HEK293 (cell line): ENCODE measurements around the gene LY6G5C.

ENCODE experiments used
- AEBP2 ChIP-seq: fragments of 450-650 bp; formaldehyde crosslinking; IDR thresholded peaks from 2 replicates; pipeline ENCODE4 v1.5.1; 2016; ENCODE audit warnings: missing biosample characterization, missing genetic modification characterization, borderline replicate concordance
- RBAK ChIP-seq: fragments of 450-650 bp; formaldehyde crosslinking; IDR thresholded peaks from 2 replicates; pipeline ENCODE4 v1.5.1; 2016; ENCODE audit warnings: missing biosample characterization, missing genetic modification characterization
- SP2 ChIP-seq: fragments of 450-650 bp; formaldehyde crosslinking; IDR thresholded peaks from 2 replicates; pipeline ENCODE4 v1.5.1; 2016; ENCODE audit warnings: missing biosample characterization, missing genetic modification characterization
- TSHZ1 ChIP-seq: fragments of 450-650 bp; formaldehyde crosslinking; IDR thresholded peaks from 2 replicates; pipeline ENCODE4 v1.5.1; 2016; ENCODE audit warnings: missing biosample characterization, missing genetic modification characterization, borderline replicate concordance
- YY2 ChIP-seq: fragments of 450-650 bp; formaldehyde crosslinking; IDR thresholded peaks from 2 replicates; pipeline ENCODE4 v1.5.1; 2016; ENCODE audit warnings: missing biosample characterization, missing genetic modification characterization
- ZFHX2 ChIP-seq: fragments of 450-650 bp; formaldehyde crosslinking; conservative IDR thresholded peaks from 2 replicates; pipeline ENCODE4 v1.5.1; 2016; ENCODE audit warnings: missing biosample characterization, missing genetic modification characterization
- ZFP69B ChIP-seq: fragments of 450-650 bp; formaldehyde crosslinking; IDR thresholded peaks from 2 replicates; pipeline ENCODE4 v1.5.1; 2016; ENCODE audit warnings: missing biosample characterization, missing genetic modification characterization
- ZNF132 ChIP-seq: fragments of 450-650 bp; formaldehyde crosslinking; IDR thresholded peaks from 2 replicates; pipeline ENCODE4 v1.5.1; 2017; ENCODE audit warnings: missing biosample characterization, missing genetic modification characterization, borderline replicate concordance
- ZNF391 ChIP-seq: fragments of 450-650 bp; formaldehyde crosslinking; IDR thresholded peaks from 2 replicates; pipeline ENCODE4 v1.5.1; 2016; ENCODE audit warnings: low read depth, missing biosample characterization, missing genetic modification characterization, borderline replicate concordance
- ZNF501 ChIP-seq: fragments of 450-650 bp; formaldehyde crosslinking; IDR thresholded peaks from 2 replicates; pipeline ENCODE4 v1.5.1; 2016; ENCODE audit warnings: missing biosample characterization, missing genetic modification characterization
- ZNF513 ChIP-seq: fragments of 450-650 bp; IDR thresholded peaks from 2 replicates; pipeline ENCODE4 v1.5.1; 2018; ENCODE audit warnings: missing biosample characterization, missing genetic modification characterization
- ZNF571 ChIP-seq: fragments of 450-650 bp; formaldehyde crosslinking; IDR thresholded peaks from 2 replicates; pipeline ENCODE4 v1.5.0; 2017; ENCODE audit warnings: missing biosample characterization, missing genetic modification characterization
- ZNF629 ChIP-seq: fragments of 450-650 bp; formaldehyde crosslinking; IDR thresholded peaks from 2 replicates; pipeline ENCODE4 v1.5.1; 2017; ENCODE audit warnings: missing biosample characterization, missing genetic modification characterization
- ZNF843 ChIP-seq: fragments of 450-650 bp; formaldehyde crosslinking; IDR thresholded peaks from 2 replicates; pipeline ENCODE4 v1.5.1; 2016; ENCODE audit warnings: missing biosample characterization, missing genetic modification characterization
- ZSCAN18 ChIP-seq: fragments of 450-650 bp; formaldehyde crosslinking; IDR thresholded peaks from 2 replicates; pipeline ENCODE4 v1.5.1; 2016; ENCODE audit warnings: missing biosample characterization, missing genetic modification characterization
- ZSCAN5A ChIP-seq: fragments of 450-650 bp; formaldehyde crosslinking; IDR thresholded peaks from 2 replicates; pipeline ENCODE4 v1.5.1; 2016; ENCODE audit warnings: missing biosample characterization, missing genetic modification characterization
- TF ChIP-seq, protein P1 (sequence below): sonication (generic); formaldehyde crosslinking; IDR thresholded peaks from 2 replicates; pipeline ENCODE4 v1.8.1; 2022; ENCODE audit warnings: mild to moderate bottlenecking, moderate library complexity, missing genetic modification reagents
- TF ChIP-seq, protein P2 (sequence below): fragments of 450-650 bp; formaldehyde crosslinking; conservative IDR thresholded peaks from 2 replicates; pipeline ENCODE4 v1.5.1; 2016; ENCODE audit warnings: low read depth, missing biosample characterization, missing genetic modification characterization
- TF ChIP-seq, protein P3 (sequence below): fragments of 450-650 bp; formaldehyde crosslinking; IDR thresholded peaks from 2 replicates; pipeline ENCODE4 v1.5.1; 2016; ENCODE audit warnings: missing biosample characterization, missing genetic modification characterization

LY6G5C gene

GRCh38 chr6:31665501-31666336 is 15.1 kb downstream of the LY6G5C start, which contains the start of gene CSNK2B (continued):
- TF ChIP-seq ZNF391 (tag by site-specific recombination) (no peak), SP2 (tag by site-specific recombination) (peak; percentile 97), ZNF501 (0 out of 2 replicates have a peak, but pooled peaks have one; percentile 36), ZFHX2 (peak; percentile 65), ZSCAN18 (tag by site-specific recombination) (no peak), YY2 (tag by site-specific recombination) (0 out of 2 replicates have a peak, but pooled peaks have one; percentile 10), ZSCAN5A (tag by site-specific recombination) (0 out of 2 replicates have a peak, but pooled peaks have one; percentile 57), ZNF629 (tag by site-specific recombination) (no peak), ZNF571 (tag by site-specific recombination) (no peak), TSHZ1 (tag by site-specific recombination) (0 out of 2 replicates have a peak, but pooled peaks have one; percentile 8), ZNF513 (0 out of 2 replicates have a peak, but pooled peaks have one; percentile 8), ZFP69B (tag by site-specific recombination) (no peak), RBAK (no peak), AEBP2 (tag by site-specific recombination) (no peak), ZNF132 (tag by site-specific recombination) (no peak), ZNF843 (no peak)
- TF ChIP-seq, protein P1, sequence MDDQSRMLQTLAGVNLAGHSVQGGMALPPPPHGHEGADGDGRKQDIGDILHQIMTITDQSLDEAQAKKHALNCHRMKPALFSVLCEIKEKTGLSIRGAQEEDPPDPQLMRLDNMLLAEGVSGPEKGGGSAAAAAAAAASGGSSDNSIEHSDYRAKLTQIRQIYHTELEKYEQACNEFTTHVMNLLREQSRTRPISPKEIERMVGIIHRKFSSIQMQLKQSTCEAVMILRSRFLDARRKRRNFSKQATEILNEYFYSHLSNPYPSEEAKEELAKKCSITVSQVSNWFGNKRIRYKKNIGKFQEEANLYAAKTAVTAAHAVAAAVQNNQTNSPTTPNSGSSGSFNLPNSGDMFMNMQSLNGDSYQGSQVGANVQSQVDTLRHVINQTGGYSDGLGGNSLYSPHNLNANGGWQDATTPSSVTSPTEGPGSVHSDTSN: no peak
- TF ChIP-seq, protein P2, sequence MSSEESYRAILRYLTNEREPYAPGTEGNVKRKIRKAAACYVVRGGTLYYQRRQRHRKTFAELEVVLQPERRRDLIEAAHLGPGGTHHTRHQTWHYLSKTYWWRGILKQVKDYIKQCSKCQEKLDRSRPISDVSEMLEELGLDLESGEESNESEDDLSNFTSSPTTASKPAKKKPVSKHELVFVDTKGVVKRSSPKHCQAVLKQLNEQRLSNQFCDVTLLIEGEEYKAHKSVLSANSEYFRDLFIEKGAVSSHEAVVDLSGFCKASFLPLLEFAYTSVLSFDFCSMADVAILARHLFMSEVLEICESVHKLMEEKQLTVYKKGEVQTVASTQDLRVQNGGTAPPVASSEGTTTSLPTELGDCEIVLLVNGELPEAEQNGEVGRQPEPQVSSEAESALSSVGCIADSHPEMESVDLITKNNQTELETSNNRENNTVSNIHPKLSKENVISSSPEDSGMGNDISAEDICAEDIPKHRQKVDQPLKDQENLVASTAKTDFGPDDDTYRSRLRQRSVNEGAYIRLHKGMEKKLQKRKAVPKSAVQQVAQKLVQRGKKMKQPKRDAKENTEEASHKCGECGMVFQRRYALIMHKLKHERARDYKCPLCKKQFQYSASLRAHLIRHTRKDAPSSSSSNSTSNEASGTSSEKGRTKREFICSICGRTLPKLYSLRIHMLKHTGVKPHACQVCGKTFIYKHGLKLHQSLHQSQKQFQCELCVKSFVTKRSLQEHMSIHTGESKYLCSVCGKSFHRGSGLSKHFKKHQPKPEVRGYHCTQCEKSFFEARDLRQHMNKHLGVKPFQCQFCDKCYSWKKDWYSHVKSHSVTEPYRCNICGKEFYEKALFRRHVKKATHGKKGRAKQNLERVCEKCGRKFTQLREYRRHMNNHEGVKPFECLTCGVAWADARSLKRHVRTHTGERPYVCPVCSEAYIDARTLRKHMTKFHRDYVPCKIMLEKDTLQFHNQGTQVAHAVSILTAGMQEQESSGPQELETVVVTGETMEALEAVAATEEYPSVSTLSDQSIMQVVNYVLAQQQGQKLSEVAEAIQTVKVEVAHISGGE (tag by site-specific recombination): peak; percentile 96
- TF ChIP-seq, protein P3, sequence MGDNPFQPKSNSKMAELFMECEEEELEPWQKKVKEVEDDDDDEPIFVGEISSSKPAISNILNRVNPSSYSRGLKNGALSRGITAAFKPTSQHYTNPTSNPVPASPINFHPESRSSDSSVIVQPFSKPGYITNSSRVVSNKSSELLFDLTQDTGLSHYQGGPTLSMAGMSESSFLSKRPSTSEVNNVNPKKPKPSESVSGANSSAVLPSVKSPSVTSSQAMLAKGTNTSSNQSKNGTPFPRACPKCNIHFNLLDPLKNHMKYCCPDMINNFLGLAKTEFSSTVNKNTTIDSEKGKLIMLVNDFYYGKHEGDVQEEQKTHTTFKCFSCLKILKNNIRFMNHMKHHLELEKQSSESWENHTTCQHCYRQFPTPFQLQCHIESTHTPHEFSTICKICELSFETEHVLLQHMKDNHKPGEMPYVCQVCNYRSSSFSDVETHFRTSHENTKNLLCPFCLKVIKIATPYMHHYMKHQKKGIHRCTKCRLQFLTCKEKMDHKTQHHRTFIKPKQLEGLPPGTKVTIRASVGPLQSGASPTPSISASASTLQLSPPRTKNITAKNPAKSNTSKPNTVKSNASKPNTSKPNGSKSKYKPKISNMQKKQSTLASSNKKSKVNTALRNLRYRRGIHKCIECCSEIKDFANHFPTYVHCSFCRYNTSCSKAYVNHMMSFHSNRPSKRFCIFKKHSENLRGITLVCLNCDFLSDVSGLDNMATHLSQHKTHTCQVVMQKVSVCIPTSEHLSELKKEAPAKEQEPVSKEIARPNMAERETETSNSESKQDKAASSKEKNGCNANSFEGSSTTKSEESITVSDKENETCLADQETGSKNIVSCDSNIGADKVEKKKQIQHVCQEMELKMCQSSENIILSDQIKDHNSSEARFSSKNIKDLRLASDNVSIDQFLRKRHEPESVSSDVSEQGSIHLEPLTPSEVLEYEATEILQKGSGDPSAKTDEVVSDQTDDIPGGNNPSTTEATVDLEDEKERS (tag by site-specific recombination): no peak
